G401.6 (cell line): ENCODE results near the gene IMPA2.
"Not testable (repeated sequence)": the region's sequence is repeated elsewhere in the genome, so short reads cannot be mapped to it uniquely, and the experiment has no call there.

Experiments
- FAIRE-seq: peaks from 2 replicates; lab custom pipeline; 2012; peaks lifted over from hg19 to GRCh38; lab: Jason Lieb, UNC

IMPA2 gene

GRCh38 chr18:11962597-11962996, 18.7 kb upstream of the IMPA2 start:
- FAIRE-seq: no peak

- FAIRE-seq: no peak
These were observed 17.3 kb upstream of the IMPA2 start for GRCh38 chr18:11963991-11964484.

- no peak for FAIRE-seq
These were observed 11.1 kb upstream of the IMPA2 start for GRCh38 chr18:11969904-11970835.

GRCh38 chr18:11970836-11971226, 10.5 kb upstream of the IMPA2 start:
- not testable (repeated sequence) for FAIRE-seq

- FAIRE-seq: no peak
These were observed 8.7 kb upstream of the IMPA2 start for GRCh38 chr18:11972371-11973174.

- FAIRE-seq: no peak
These were observed 6.5 kb upstream of the IMPA2 start for GRCh38 chr18:11974741-11975325.

- no peak for FAIRE-seq
These were observed 5.6 kb upstream of the IMPA2 start for GRCh38 chr18:11975723-11976122.

GRCh38 chr18:11976315-11977152, 4.8 kb upstream of the IMPA2 start:
- no peak for FAIRE-seq

- no peak for FAIRE-seq
These were observed 4.2 kb upstream of the IMPA2 start for GRCh38 chr18:11977153-11977466.

- FAIRE-seq: no peak
These were observed 2.4 kb upstream of the IMPA2 start for GRCh38 chr18:11978956-11979355.

- FAIRE-seq: no peak
These were observed 1.2 kb upstream of the IMPA2 start for GRCh38 chr18:11980163-11980493.

GRCh38 chr18:11980494-11981191, 664 bp upstream of the IMPA2 start:
- peak; percentile 96 for FAIRE-seq

- FAIRE-seq: no peak
These were observed 448 bp downstream of the IMPA2 start for GRCh38 chr18:11981543-11982366.

GRCh38 chr18:11982981-11983380, 1.7 kb downstream of the IMPA2 start:
- FAIRE-seq: no peak

- FAIRE-seq: no peak
These were observed 2.3 kb downstream of the IMPA2 start for GRCh38 chr18:11983592-11983991.

GRCh38 chr18:11984091-11984490, 2.8 kb downstream of the IMPA2 start:
- no peak for FAIRE-seq

- no peak for FAIRE-seq
These were observed 4.3 kb downstream of the IMPA2 start for GRCh38 chr18:11985586-11985985.

GRCh38 chr18:11986061-11986460, 4.8 kb downstream of the IMPA2 start:
- no peak for FAIRE-seq

- no peak for FAIRE-seq
These were observed 6.2 kb downstream of the IMPA2 start for GRCh38 chr18:11987527-11987926.

GRCh38 chr18:11989174-11989573, 7.9 kb downstream of the IMPA2 start:
- no peak for FAIRE-seq

GRCh38 chr18:11989966-11990380, 8.7 kb downstream of the IMPA2 start:
- FAIRE-seq: no peak
